ENCODE measurements around the gene GOLGA8T.
"Not testable (repeated sequence)": the region's sequence is repeated elsewhere in the genome, so short reads cannot be mapped to it uniquely, and the experiment has no call there.

Gene GOLGA8T

GRCh38 chr15:30134751-30135150 is at the start of gene GOLGA8T:
Gene GOLGA8T, plus strand, starts transcription at chr15:30135051. Its CDS starts 98 bp downstream, at chr15:30135149.
- not testable (repeated sequence) for H3K4me3 ChIP-seq (ENCODE audit: low read depth, low read length)

- not testable (repeated sequence) for H3K4me3 ChIP-seq (ENCODE audit: low read depth, low read length)
Measured at GRCh38 chr15:30097827-30098226, 37.0 kb upstream of the GOLGA8T start.

DNA sequence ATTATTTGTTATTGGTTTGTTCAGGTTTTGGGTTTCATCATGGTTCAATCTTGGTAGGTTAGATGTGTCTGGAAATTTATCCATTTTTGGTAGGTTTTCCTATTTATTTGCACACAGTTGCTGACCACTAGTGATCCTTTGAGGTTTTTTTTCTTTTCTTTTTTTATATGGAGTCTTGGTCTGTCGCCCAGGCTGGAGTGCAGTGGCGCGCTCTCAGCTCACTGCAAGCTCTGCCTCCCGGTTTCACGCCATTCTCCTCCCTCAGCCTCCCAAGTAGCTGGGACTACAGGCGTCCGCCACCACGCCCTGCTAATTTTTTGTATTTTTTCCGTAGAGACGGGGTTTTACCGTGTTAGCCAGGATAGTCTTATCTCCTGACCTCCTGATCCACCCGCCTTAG is 32.0 kb upstream of the GOLGA8T start:
- not testable (repeated sequence) for H3K4me3 ChIP-seq (ENCODE audit: low read depth, low read length)

- H3K4me3 ChIP-seq (ENCODE audit: low read depth, low read length) = not testable (repeated sequence)
Measured at GRCh38 chr15:30103941-30104507, 30.8 kb upstream of the GOLGA8T start.

GRCh38 chr15:30110591-30110990 is 24.3 kb upstream of the GOLGA8T start:
- H3K4me3 ChIP-seq (ENCODE audit: low read depth, low read length) = not testable (repeated sequence)

GRCh38 chr15:30130066-30130465 is 4.8 kb upstream of the GOLGA8T start:
- not testable (repeated sequence) for H3K4me3 ChIP-seq (ENCODE audit: low read depth, low read length)

- H3K4me3 ChIP-seq (ENCODE audit: low read depth, low read length) = not testable (repeated sequence)
Measured at GRCh38 chr15:30143246-30143645, 8.4 kb downstream of the GOLGA8T start.

DNA sequence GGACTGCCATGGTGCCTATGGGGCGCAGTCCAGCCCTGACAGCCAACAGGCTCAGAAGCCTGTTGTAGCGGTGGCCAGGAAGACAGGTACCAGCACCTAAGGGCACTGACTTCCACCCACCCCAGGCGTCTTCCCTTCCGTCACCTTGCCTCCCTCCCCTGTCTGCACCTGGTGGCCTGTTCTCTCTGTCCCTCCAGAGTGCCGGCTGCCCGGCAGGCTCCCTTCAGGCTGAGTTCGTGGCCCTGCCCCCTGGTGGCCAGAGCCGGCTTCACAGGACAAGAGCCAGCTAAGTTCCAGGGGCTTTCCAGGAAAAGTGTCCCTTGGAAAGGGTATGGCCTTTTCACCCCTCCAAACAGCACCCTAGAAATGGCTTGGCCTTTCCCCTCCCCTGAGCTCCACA is 15.0 kb downstream of the GOLGA8T start:
- H3K4me3 ChIP-seq (ENCODE audit: low read depth, low read length) = not testable (repeated sequence)

- not testable (repeated sequence) for H3K4me3 ChIP-seq (ENCODE audit: low read depth, low read length)
Measured at GRCh38 chr15:30162479-30163357, 27.9 kb downstream of the GOLGA8T start.

- H3K4me3 ChIP-seq (ENCODE audit: low read depth, low read length) = not testable (repeated sequence)
Measured at GRCh38 chr15:30163759-30164158, 28.9 kb downstream of the GOLGA8T start.

- H3K4me3 ChIP-seq (ENCODE audit: low read depth, low read length) = not testable (repeated sequence)
Measured at GRCh38 chr15:30164257-30164656, 29.4 kb downstream of the GOLGA8T start.

GRCh38 chr15:30167403-30167802 is 32.6 kb downstream of the GOLGA8T start:
- H3K4me3 ChIP-seq (ENCODE audit: low read depth, low read length) = not testable (repeated sequence)

GRCh38 chr15:30167886-30168285 is 33.0 kb downstream of the GOLGA8T start:
- not testable (repeated sequence) for H3K4me3 ChIP-seq (ENCODE audit: low read depth, low read length)

DNA sequence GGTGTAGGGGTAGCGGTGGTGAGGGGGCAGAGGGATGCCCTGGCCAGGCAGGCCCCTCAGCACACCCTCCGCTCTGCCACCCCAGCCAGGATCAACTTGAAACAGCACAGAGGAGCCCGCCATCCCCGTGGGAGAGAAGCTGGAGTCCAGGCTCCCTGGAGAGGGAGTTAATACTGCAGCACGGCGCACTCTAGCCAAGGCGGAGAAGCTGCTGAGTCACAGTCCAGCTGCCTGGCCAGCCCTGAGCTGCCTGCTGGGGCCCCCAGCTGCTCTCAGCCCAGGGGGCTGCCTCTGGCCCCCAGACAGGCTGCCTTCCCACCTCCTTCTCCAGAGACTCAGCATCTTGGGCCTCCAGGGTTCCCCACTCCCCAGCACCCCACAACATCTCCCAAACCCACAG is 36.6 kb downstream of the GOLGA8T start:
- not testable (repeated sequence) for H3K4me3 ChIP-seq (ENCODE audit: low read depth, low read length)

- H3K4me3 ChIP-seq (ENCODE audit: low read depth, low read length) = not testable (repeated sequence)
Measured at GRCh38 chr15:30173041-30173608, 38.3 kb downstream of the GOLGA8T start.

DNA sequence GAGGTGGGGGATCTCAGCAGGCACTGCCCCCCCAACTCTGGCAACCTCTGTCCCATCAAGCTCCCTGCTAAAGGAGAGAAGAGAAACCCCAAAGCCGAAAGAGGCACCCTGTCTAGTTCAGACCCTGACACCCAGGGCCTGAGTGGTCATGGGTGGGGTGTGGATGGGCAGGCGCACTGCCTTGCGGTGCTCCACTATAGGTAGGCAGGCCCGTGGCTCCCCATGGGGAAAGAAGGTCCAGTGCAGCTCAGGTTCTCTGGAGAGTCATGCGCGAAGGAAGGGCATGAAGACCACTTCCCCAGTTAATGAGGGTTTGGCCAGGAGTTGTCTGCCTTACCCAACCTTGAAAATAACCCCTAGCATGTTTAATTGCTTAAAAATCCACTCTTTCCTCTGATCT is 40.4 kb downstream of the GOLGA8T start:
- not testable (repeated sequence) for H3K4me3 ChIP-seq (ENCODE audit: low read depth, low read length)

GRCh38 chr15:30176613-30177012 is 41.8 kb downstream of the GOLGA8T start:
- H3K4me3 ChIP-seq (ENCODE audit: low read depth, low read length) = not testable (repeated sequence)

DNA sequence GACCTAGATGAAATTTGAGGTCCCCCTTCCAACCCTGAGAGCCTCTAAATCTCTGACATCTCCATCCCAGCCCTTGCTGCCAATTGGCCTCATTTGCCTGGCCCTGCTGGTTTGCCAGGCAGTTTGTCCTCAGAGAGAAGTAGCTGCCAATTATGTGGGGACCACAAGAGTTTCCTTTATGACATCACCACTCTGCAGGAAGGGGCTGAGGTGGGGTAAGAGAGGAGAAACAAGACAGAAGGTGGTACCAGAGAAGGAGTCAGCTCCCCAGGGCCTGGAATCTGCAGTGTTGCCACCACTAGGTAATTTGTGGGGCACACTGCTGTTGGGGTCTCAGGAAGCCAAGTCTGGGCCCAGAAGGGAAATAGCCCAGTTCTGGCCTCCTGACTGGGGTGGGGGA is 45.0 kb downstream of the GOLGA8T start:
- H3K4me3 ChIP-seq (ENCODE audit: low read depth, low read length) = not testable (repeated sequence)

- not testable (repeated sequence) for H3K4me3 ChIP-seq (ENCODE audit: low read depth, low read length)
Measured at GRCh38 chr15:30185495-30185894, 50.6 kb downstream of the GOLGA8T start.

DNA sequence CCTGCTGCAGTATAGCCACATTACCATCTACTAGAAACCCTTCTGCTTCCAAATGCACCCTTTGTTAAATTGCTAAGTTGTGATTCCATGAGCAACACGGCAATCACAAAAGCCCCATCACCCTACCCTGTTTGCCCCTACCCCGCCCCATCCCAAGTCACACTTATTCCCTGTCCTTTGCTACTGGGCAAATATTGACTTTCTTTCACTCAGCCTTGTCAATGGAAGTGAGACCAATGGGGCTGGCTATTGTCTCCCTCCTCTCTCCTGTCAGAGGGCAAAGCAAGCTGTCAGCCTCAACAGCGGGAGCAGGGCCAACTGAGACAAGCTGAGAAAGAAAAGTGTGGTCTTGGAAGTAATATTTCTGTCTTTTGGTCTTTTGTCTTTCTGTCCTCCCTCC is 52.6 kb downstream of the GOLGA8T start:
- not testable (repeated sequence) for H3K4me3 ChIP-seq (ENCODE audit: low read depth, low read length)

GRCh38 chr15:30189754-30190153 is 54.9 kb downstream of the GOLGA8T start:
- not testable (repeated sequence) for H3K4me3 ChIP-seq (ENCODE audit: low read depth, low read length)

GRCh38 chr15:30191143-30191542 is 56.3 kb downstream of the GOLGA8T start:
- H3K4me3 ChIP-seq (ENCODE audit: low read depth, low read length) = not testable (repeated sequence)

Measured in GM12875 (cell line).